ENCODE measurements around the gene TCOF1. TPM values are rescaled to one million over a fixed set of nuclear protein-coding genes. Genes with fewer than 3 reads are reported as not detected.

The TCOF1 gene
- total and polyA plus RNA-seq, 9 donors, result 16.7 to 38.3 (median 27.8) TPM

GRCh38 chr5:150345716-150346115 lies 11.8 kb upstream of the TCOF1 start:
- no peak for DNase-seq
- H3K36me3 ChIP-seq, result no peaks in the 10 kb centered on the region
- H3K9me3 ChIP-seq, result no peaks in the 10 kb centered on the region
- H3K4me1 ChIP-seq (ENCODE audit: insufficient read depth), result no peaks in the 10 kb centered on the region
- H3K4me3 ChIP-seq, result no peak overlapping the region
- no peak for TF ChIP-seq POLR2A (IDR thresholded peaks at IDR 0.05)
- TF ChIP-seq, protein P1, sequence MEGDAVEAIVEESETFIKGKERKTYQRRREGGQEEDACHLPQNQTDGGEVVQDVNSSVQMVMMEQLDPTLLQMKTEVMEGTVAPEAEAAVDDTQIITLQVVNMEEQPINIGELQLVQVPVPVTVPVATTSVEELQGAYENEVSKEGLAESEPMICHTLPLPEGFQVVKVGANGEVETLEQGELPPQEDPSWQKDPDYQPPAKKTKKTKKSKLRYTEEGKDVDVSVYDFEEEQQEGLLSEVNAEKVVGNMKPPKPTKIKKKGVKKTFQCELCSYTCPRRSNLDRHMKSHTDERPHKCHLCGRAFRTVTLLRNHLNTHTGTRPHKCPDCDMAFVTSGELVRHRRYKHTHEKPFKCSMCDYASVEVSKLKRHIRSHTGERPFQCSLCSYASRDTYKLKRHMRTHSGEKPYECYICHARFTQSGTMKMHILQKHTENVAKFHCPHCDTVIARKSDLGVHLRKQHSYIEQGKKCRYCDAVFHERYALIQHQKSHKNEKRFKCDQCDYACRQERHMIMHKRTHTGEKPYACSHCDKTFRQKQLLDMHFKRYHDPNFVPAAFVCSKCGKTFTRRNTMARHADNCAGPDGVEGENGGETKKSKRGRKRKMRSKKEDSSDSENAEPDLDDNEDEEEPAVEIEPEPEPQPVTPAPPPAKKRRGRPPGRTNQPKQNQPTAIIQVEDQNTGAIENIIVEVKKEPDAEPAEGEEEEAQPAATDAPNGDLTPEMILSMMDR (IDR thresholded peaks at IDR 0.05), result no peak
- TF ChIP-seq EP300 (IDR thresholded peaks at IDR 0.05), result no peak
- WGBS, 3 donors, result 76 to 82% (median 79%) methylated on average over 5 of the region's 5 CpGs
- intact Hi-C loops (cut with DNase I), result loop anchor here in 1 of 4 donors (10.0 kb wide), 1 partner anchor 121 kb away; no protein-coding TSS in a partner anchor
- no peaks in the 10 kb centered on the region for H3K27me3 ChIP-seq
- H3K27ac ChIP-seq, result no peak overlapping the region

DNA sequence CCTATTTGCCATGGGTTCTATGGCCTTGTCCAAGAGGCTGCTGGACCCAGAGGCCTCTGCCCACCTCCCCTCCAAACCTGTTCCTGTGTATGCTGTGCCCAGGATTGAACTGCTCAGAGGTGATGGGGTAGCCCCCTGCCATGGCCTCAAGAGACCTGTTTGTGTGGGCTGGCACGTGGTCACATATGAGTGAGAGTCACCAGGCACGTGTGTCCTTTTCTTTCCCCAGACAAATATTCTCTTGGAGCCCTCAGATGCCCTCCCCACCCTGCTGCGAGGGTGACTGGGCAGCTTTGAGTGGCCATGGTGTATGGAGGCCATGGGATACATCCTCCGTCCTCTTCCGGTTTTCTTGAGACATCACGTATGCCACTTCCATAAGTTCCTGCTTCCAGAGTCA lies 10.9 kb upstream of the TCOF1 start:
- 86 to 94% (median 90%) methylated on average over 6 of the region's 6 CpGs for WGBS, 3 donors
- intact Hi-C loops (cut with DNase I), result loop anchor here in 1 of 4 donors (10.0 kb wide), 1 partner anchor 122 kb away; no protein-coding TSS in a partner anchor
- Histone ChIP-seq H3K4me1 (ENCODE audit: insufficient read depth) (peaks cover 3% of the 10 kb centered on the region), H3K27ac (no peak overlapping the region), H3K27me3 (no peaks in the 10 kb centered on the region), H3K9me3 (no peaks in the 10 kb centered on the region), H3K36me3 (no peaks in the 10 kb centered on the region), H3K4me3 (no peak overlapping the region)
- no peak for DNase-seq
- TF ChIP-seq, protein P1 (IDR thresholded peaks at IDR 0.05), result no peak
- TF ChIP-seq EP300 (IDR thresholded peaks at IDR 0.05) (no peak), POLR2A (IDR thresholded peaks at IDR 0.05) (no peak)

DNA sequence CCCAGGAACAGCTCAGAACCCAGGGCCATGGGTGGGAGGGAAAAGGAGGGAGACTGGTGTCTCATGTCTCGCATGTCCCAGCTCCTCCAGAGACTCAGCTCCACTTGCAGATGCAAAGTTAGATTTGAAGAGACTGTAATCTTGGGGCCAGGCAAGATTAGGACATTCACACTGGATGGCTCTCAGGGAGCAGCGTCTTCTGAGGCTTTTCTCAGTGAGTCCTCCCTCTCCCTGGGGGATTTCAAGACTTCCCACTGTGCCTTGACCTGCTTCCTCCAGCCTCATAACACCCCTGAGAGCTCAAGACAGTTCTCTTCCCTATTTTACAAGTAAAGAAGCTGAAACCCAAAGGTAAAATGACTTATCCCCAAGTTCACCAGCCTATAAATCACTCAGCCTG lies 10.5 kb upstream of the TCOF1 start:
- no peak for DNase-seq
- intact Hi-C loops (cut with DNase I), result loop anchor here in 1 of 4 donors (10.0 kb wide), 1 partner anchor 122 kb away; no protein-coding TSS in a partner anchor
- Histone ChIP-seq H3K9me3 (no peaks in the 10 kb centered on the region), H3K4me3 (no peak overlapping the region), H3K36me3 (no peaks in the 10 kb centered on the region), H3K27me3 (no peaks in the 10 kb centered on the region), H3K27ac (no peak overlapping the region), H3K4me1 (ENCODE audit: insufficient read depth) (peaks cover 3% of the 10 kb centered on the region)
- WGBS, 3 donors, result 81 to 88% (median 85%) methylated on average over 2 of the region's 2 CpGs
- TF ChIP-seq, protein P1 (IDR thresholded peaks at IDR 0.05), result no peak
- TF ChIP-seq EP300 (IDR thresholded peaks at IDR 0.05), result no peak
- no peak for TF ChIP-seq POLR2A (IDR thresholded peaks at IDR 0.05)

GRCh38 chr5:150347451-150347850 lies 10.0 kb upstream of the TCOF1 start:
- Histone ChIP-seq H3K9me3 (no peaks in the 10 kb centered on the region), H3K27ac (no peak overlapping the region), H3K36me3 (no peaks in the 10 kb centered on the region), H3K4me3 (no peak overlapping the region), H3K4me1 (ENCODE audit: insufficient read depth) (peaks cover 3% of the 10 kb centered on the region), H3K27me3 (no peaks in the 10 kb centered on the region)
- DNase-seq, result no peak
- TF ChIP-seq POLR2A (IDR thresholded peaks at IDR 0.05), result no peak
- TF ChIP-seq, protein P1 (IDR thresholded peaks at IDR 0.05), result no peak
- no peak for TF ChIP-seq EP300 (IDR thresholded peaks at IDR 0.05)
- intact Hi-C loops (cut with DNase I), result loop anchor here in 1 of 4 donors (10.0 kb wide), 1 partner anchor 123 kb away; no protein-coding TSS in a partner anchor
- WGBS, 3 donors, result 64 to 76% (median 67%) methylated on average over 9 of the region's 9 CpGs
